Prostate gland (tissue), 2 donors: Measurements from ENCODE around the gene PRIMPOL. TPM values are rescaled to one million over a fixed set of nuclear protein-coding genes. Genes with fewer than 3 reads are reported as not detected.

ENCODE experiments used
- DNase-seq: peaks from one replicate; pipeline ENCODE4 v3.0.0-alpha.2; 2019; ENCODE audit warnings: low spot score
- H3K27ac ChIP-seq, 2 donors: fragments of 200-600 bp; sonication (generic); 2 replicates each; pipeline ENCODE4 v1.5.1; 2017 to 2019
- H3K27me3 ChIP-seq: fragments of 200-600 bp; sonication (generic); replicated peaks from 2 replicates; pipeline ENCODE4 v1.5.1; 2019; ENCODE audit not compliant: insufficient read depth
- H3K36me3 ChIP-seq, 2 donors: fragments of 200-600 bp; sonication (generic); 1 replicate in 1 of 2; 2 replicates in 1 of 2; pipeline versions ENCODE4 v1.5.1 to v1.8.1; 2017 to 2019
- H3K4me1 ChIP-seq: fragments of 200-600 bp; sonication (generic); replicated peaks from 2 replicates; pipeline ENCODE4 v1.5.1; 2019
- H3K4me3 ChIP-seq, 2 donors: fragments of 200-600 bp; sonication (generic); 2 replicates each; pipeline ENCODE4 v1.5.1; 2017 to 2019
- H3K9me3 ChIP-seq: fragments of 200-600 bp; sonication (generic); 2 replicates; pipeline ENCODE4 v1.5.1; 2017
- CTCF ChIP-seq, 4 experiments: fragments of 200-600 bp in 2 of 4; fragments of 450-650 bp in 2 of 4; sonication (generic) in 2 of 4; IDR thresholded peaks; 1 replicate in 3 of 4; 2 replicates in 1 of 4; pipeline ENCODE4 v1.5.1; 2016 to 2019; ENCODE audit warnings: antibody characterized with exemption in 4 of 4, mild to moderate bottlenecking in 2 of 4, moderate library complexity in 2 of 4
- POLR2A ChIP-seq: fragments of 450-650 bp; IDR thresholded peaks from one replicate; pipeline ENCODE4 v1.6.1; 2016; ENCODE audit warnings: antibody characterized with exemption, mild to moderate bottlenecking
- POLR2AphosphoS5 ChIP-seq: sonication (generic); formaldehyde crosslinking; IDR thresholded peaks from one replicate; pipeline ENCODE4 v1.6.1; 2017; ENCODE audit warnings: antibody characterized with exemption
- WGBS: methylation state at CpG from one replicate; pipeline ENCODE4 v1.1.5; 2018; 5-methylcytosine and 5-hydroxymethylcytosine counted together
- intact Hi-C: fragments of 100-400 bp; cut with DNase I; formaldehyde crosslinking; loops from one replicate; pipeline ENCODE4 v1.14.2; 2022
- total RNA-seq, 2 donors: library from RNA; depleted of rRNA; stranded (reverse); fragments of >200 nt; gene quantifications; one replicate each; pipeline ENCODE4 v1.1.0, GENCODE V29; 2016

The PRIMPOL gene
- total RNA-seq, 2 donors from 2014 or later: 14.3 to 28.6 TPM

GRCh38 chr4:184662236-184662635 lies 12.7 kb downstream of the PRIMPOL start:
- no peak for DNase-seq
- no peaks in the 10 kb centered on the region for H3K36me3 ChIP-seq
- TF ChIP-seq CTCF (IDR thresholded peaks at IDR 0.05) (no peak), POLR2A (no peak), POLR2AphosphoS5 (no peak)
- H3K27ac ChIP-seq: no peak overlapping the region
- H3K4me3 ChIP-seq: no peak overlapping the region
- no peaks in the 10 kb centered on the region for H3K4me1 ChIP-seq
- intact Hi-C loops: no loop called here
- WGBS: 75% methylated on average over 1 of the region's 1 CpG
- H3K9me3 ChIP-seq: no peaks in the 10 kb centered on the region
- no peaks in the 10 kb centered on the region for H3K27me3 ChIP-seq

- Histone ChIP-seq H3K4me3 (no peak overlapping the region), H3K27me3 (no peaks in the 10 kb centered on the region), H3K9me3 (no peaks in the 10 kb centered on the region), H3K36me3 (no peaks in the 10 kb centered on the region), H3K27ac (no peak overlapping the region), H3K4me1 (no peaks in the 10 kb centered on the region)
- intact Hi-C loops: no loop called here
- TF ChIP-seq CTCF (IDR thresholded peaks at IDR 0.05): no peak
- TF ChIP-seq POLR2AphosphoS5: no peak
- no peak for TF ChIP-seq POLR2A
- DNase-seq: no peak
- WGBS: 72% methylated on average over 6 of the region's 6 CpGs
Observed at GRCh38 chr4:184664445-184665210, 15.1 kb downstream of the PRIMPOL start.

- Histone ChIP-seq H3K36me3 (no peaks in the 10 kb centered on the region), H3K27ac (no peak overlapping the region), H3K4me3 (no peak overlapping the region), H3K27me3 (no peaks in the 10 kb centered on the region), H3K9me3 (no peaks in the 10 kb centered on the region), H3K4me1 (no peaks in the 10 kb centered on the region)
- no peak for TF ChIP-seq CTCF (IDR thresholded peaks at IDR 0.05)
- TF ChIP-seq POLR2AphosphoS5: no peak
- no peak for TF ChIP-seq POLR2A
- intact Hi-C loops: no loop called here
- WGBS: 88% methylated on average over 6 of the region's 6 CpGs
- no peak for DNase-seq
Observed at GRCh38 chr4:184666670-184667069, 17.1 kb downstream of the PRIMPOL start.

- DNase-seq: no peak
- Histone ChIP-seq H3K36me3 (no peaks in the 10 kb centered on the region), H3K27ac (no peak overlapping the region), H3K4me1 (no peaks in the 10 kb centered on the region), H3K27me3 (no peaks in the 10 kb centered on the region), H3K4me3 (no peak overlapping the region), H3K9me3 (no peaks in the 10 kb centered on the region)
- TF ChIP-seq POLR2AphosphoS5 (no peak), CTCF (IDR thresholded peaks at IDR 0.05) (no peak), POLR2A (no peak)
- 90% methylated on average over 9 of the region's 9 CpGs for WGBS
- intact Hi-C loops: no loop called here
Observed at GRCh38 chr4:184668096-184668495, 18.6 kb downstream of the PRIMPOL start.

GRCh38 chr4:184668511-184669114 lies 19.1 kb downstream of the PRIMPOL start:
- 91% methylated on average over 9 of the region's 9 CpGs for WGBS
- intact Hi-C loops: no loop called here
- TF ChIP-seq CTCF (IDR thresholded peaks at IDR 0.05): no peak
- no peak for TF ChIP-seq POLR2A
- TF ChIP-seq POLR2AphosphoS5: no peak
- Histone ChIP-seq H3K36me3 (no peaks in the 10 kb centered on the region), H3K9me3 (no peaks in the 10 kb centered on the region), H3K4me3 (no peak overlapping the region), H3K27ac (no peak overlapping the region), H3K27me3 (no peaks in the 10 kb centered on the region), H3K4me1 (no peaks in the 10 kb centered on the region)
- DNase-seq: no peak
